IMR-90 (cell line): ENCODE data around the gene ABHD5. TPM values are rescaled to one million over a fixed set of nuclear protein-coding genes. Genes with fewer than 3 reads are reported as not detected.

Source experiments
- ATAC-seq: fragments of 200-7000 bp; cut with Tn5 transposase; 2 replicates; pipeline ENCODE4 v1.9.1; 2020; ENCODE audit warnings: low read depth, mild to moderate bottlenecking, moderate library complexity
- BruUV-seq: library from RNA; stranded (reverse); fragments of 400-500 nt; replicated peaks from 2 replicates; lab custom pipeline; 2021; lab: Mats Ljungman, UMichigan
- CTCF ChIA-PET: fragments of 300-600 bp; formaldehyde crosslinking; extraction: SDS; loops from one replicate; lab custom pipeline; 2021; ENCODE audit warnings: antibody characterized with exemption; lab: Yijun Ruan, JAX
- POLR2A ChIA-PET: fragments of 300-600 bp; sonication (Branson Sonifier 250); formaldehyde crosslinking; loops from one replicate; lab custom pipeline; 2022; ENCODE audit warnings: antibody characterized with exemption; ENCODE audit not compliant: unreplicated experiment; lab: Charles Lee
- DNase-seq: peaks from one replicate; pipeline ENCODE4 v3.0.0; 2013
- H2AFZ ChIP-seq: replicated peaks from 2 replicates; pipeline ENCODE3; 2013; ENCODE audit warnings: low read length, mild to moderate bottlenecking; ENCODE audit not compliant: poor library complexity
- H2AK5ac ChIP-seq: 2 replicates; pipeline ENCODE4 v1.6.1; 2013; ENCODE audit warnings: low read depth, low read length, inconsistent platforms
- H2AK9ac ChIP-seq: replicated peaks from 2 replicates; pipeline ENCODE3; 2013; ENCODE audit warnings: mild to moderate bottlenecking, low read depth, low read length, moderate library complexity; ENCODE audit not compliant: poor library complexity
- H2BK120ac ChIP-seq: 2 replicates; pipeline ENCODE4 v1.6.1; 2013; ENCODE audit warnings: low read depth, low read length, inconsistent platforms
- H2BK15ac ChIP-seq: 3 replicates; pipeline ENCODE4 v1.6.1; 2013; ENCODE audit warnings: low read depth, low read length, inconsistent platforms
- H2BK20ac ChIP-seq: 2 replicates; pipeline ENCODE4 v1.6.1; 2013; ENCODE audit warnings: low read depth, mild to moderate bottlenecking, inconsistent platforms, low read length, moderate library complexity
- H2BK5ac ChIP-seq: 2 replicates; pipeline ENCODE4 v1.6.1; 2013; ENCODE audit warnings: mild to moderate bottlenecking, low read depth, low read length, inconsistent platforms; ENCODE audit not compliant: poor library complexity, severe bottlenecking
- H3K14ac ChIP-seq: replicated peaks from 2 replicates; pipeline ENCODE4 v1.6.1; 2013; ENCODE audit warnings: low read depth, low read length, inconsistent platforms
- H3K18ac ChIP-seq: 2 replicates; pipeline ENCODE4 v1.6.1; 2013; ENCODE audit warnings: low read depth, low read length, control low read depth
- H3K23ac ChIP-seq: 2 replicates; pipeline ENCODE4 v1.6.1; 2013; ENCODE audit warnings: low read depth, low read length, inconsistent platforms
- H3K27ac ChIP-seq: 2 replicates; pipeline ENCODE4 v1.5.1; 2013; ENCODE audit warnings: mild to moderate bottlenecking, control low read depth, low read length; ENCODE audit not compliant: insufficient read depth
- H3K27me3 ChIP-seq: 2 replicates; pipeline ENCODE4 v1.6.1; 2013; ENCODE audit warnings: low read length; ENCODE audit not compliant: control insufficient read depth, insufficient read depth
- H3K36me3 ChIP-seq: 2 replicates; pipeline ENCODE4 v1.6.1; 2013; ENCODE audit warnings: low read length, mixed read lengths; ENCODE audit not compliant: control insufficient read depth, insufficient read depth
- H3K4ac ChIP-seq: 2 replicates; pipeline ENCODE4 v1.6.1; 2013; ENCODE audit warnings: low read depth, low read length, inconsistent platforms
- H3K4me1 ChIP-seq: 2 replicates; pipeline ENCODE4 v1.6.1; 2013; ENCODE audit warnings: low read length, mixed read lengths; ENCODE audit not compliant: control insufficient read depth, insufficient read depth
- H3K4me2 ChIP-seq: 2 replicates; pipeline ENCODE4 v1.6.1; 2013; ENCODE audit warnings: low read depth, mild to moderate bottlenecking, control low read depth, low read length, moderate library complexity
- H3K4me3 ChIP-seq: 2 replicates; pipeline ENCODE4 v1.5.1; 2013; ENCODE audit warnings: low read depth, mild to moderate bottlenecking, control low read depth, low read length, moderate library complexity; ENCODE audit not compliant: insufficient read depth
- H3K56ac ChIP-seq: 2 replicates; pipeline ENCODE4 v1.6.1; 2013; ENCODE audit warnings: low read length, inconsistent platforms; ENCODE audit not compliant: insufficient read depth; ENCODE audit errors: extremely low read depth
- H3K79me1 ChIP-seq, 2 experiments: 2 replicates each; pipeline ENCODE4 v1.6.1; 2013; ENCODE audit warnings: low read length in 2 of 2, inconsistent platforms in 1 of 2, low read depth in 1 of 2
- H3K9ac ChIP-seq: 2 replicates; pipeline ENCODE4 v1.6.1; 2013; ENCODE audit warnings: low read depth, low read length, control low read depth
- H3K9me1 ChIP-seq: 2 replicates; pipeline ENCODE4 v1.6.1; 2013; ENCODE audit warnings: low read length, inconsistent platforms; ENCODE audit not compliant: insufficient read depth
- H3K9me3 ChIP-seq: 2 replicates; pipeline ENCODE4 v1.6.1; 2013; ENCODE audit warnings: low read length; ENCODE audit not compliant: control insufficient read depth, insufficient read depth
- H4K20me1 ChIP-seq: 2 replicates; pipeline ENCODE4 v1.6.1; 2013; ENCODE audit warnings: low read length, inconsistent platforms; ENCODE audit not compliant: insufficient read depth
- H4K5ac ChIP-seq: 2 replicates; pipeline ENCODE4 v1.6.1; 2013; ENCODE audit warnings: mild to moderate bottlenecking, low read depth, low read length, control low read depth
- H4K8ac ChIP-seq, 2 experiments: 2 replicates each; pipeline ENCODE4 v1.6.1; 2013; ENCODE audit warnings: low read depth in 2 of 2, low read length in 2 of 2, control low read depth in 1 of 2, inconsistent platforms in 1 of 2
- H4K91ac ChIP-seq: 2 replicates; pipeline ENCODE4 v1.6.1; 2013; ENCODE audit warnings: low read depth, low read length, inconsistent platforms; ENCODE audit not compliant: insufficient read depth
- CEBPB ChIP-seq: IDR thresholded peaks from 2 replicates; pipeline ENCODE4 v1.6.1; 2012; ENCODE audit warnings: low read depth, low read length, improper control_type of control experiment
- CHD1 ChIP-seq: IDR thresholded peaks from 2 replicates; pipeline ENCODE4 v1.6.1; 2012; ENCODE audit warnings: low read depth, low read length, improper control_type of control experiment
- MAFK ChIP-seq: IDR thresholded peaks from 2 replicates; pipeline ENCODE4 v1.6.1; 2012; ENCODE audit warnings: low read depth, low read length, improper control_type of control experiment
- MAZ ChIP-seq: IDR thresholded peaks from 2 replicates; pipeline ENCODE4 v1.6.1; 2012; ENCODE audit warnings: low read depth, mild to moderate bottlenecking, low read length, improper control_type of control experiment, moderate library complexity, borderline replicate concordance
- POLR2A ChIP-seq: IDR thresholded peaks from 2 replicates; pipeline ENCODE4 v1.6.1; 2012; ENCODE audit warnings: mild to moderate bottlenecking, low read depth, low read length
- RCOR1 ChIP-seq: IDR thresholded peaks from 2 replicates; pipeline ENCODE4 v1.6.1; 2012; ENCODE audit warnings: mild to moderate bottlenecking, low read length, improper control_type of control experiment; ENCODE audit not compliant: insufficient replicate concordance
- SMC3 ChIP-seq: fragments of 150-350 bp; IDR thresholded peaks from 2 replicates; pipeline ENCODE4 v1.6.1; 2016; ENCODE audit warnings: low read depth, mild to moderate bottlenecking, antibody characterized with exemption, low read length, moderate library complexity
- WGBS, 2 experiments: methylation state at CpG; one replicate each; pipeline versions ENCODE4 v1.1.5 to v1.1.7; 2013; ENCODE audit warnings: missing lambda C conversion rate in 2 of 2; ENCODE audit not compliant: insufficient read length in 1 of 2; ENCODE audit errors: extremely low coverage in 2 of 2; 5-methylcytosine and 5-hydroxymethylcytosine counted together
- dilution Hi-C: fragments of 300-500 bp; cut with HindIII; formaldehyde crosslinking; loops from one replicate; pipeline ENCODE4 v1.14.3; 2018; ENCODE audit warnings: low sequenced_read_pairs; ENCODE audit not compliant: unreplicated experiment
- in situ Hi-C: fragments of 300-500 bp; cut with MboI; formaldehyde crosslinking; loops from 3 replicates; pipeline ENCODE4 v1.14.3; 2019; ENCODE audit warnings: low sequenced_read_pairs, inconsistent platforms, mixed read lengths
- intact Hi-C: fragments of 100-400 bp; cut with micrococcal nuclease; formaldehyde crosslinking; loops from 2 replicates; pipeline ENCODE4 v1.10.0; 2022
- polyA plus RNA-seq, 3 experiments: library from polyadenylated mRNA; depleted of rRNA; stranded (reverse); fragments of >200 nt; gene quantifications; 2 replicates each; pipeline ENCODE4 v1.2.3, GENCODE V29; 2012; ENCODE audit warnings: low replicate concordance in 1 of 3
- total RNA-seq: library from RNA; depleted of rRNA; stranded (reverse); fragments of >200 nt; gene quantifications from 2 replicates; pipeline ENCODE4 v1.2.3, GENCODE V29; 2012
- TF ChIP-seq, protein P1 (sequence below): fragments of 150-350 bp; IDR thresholded peaks from 2 replicates; pipeline ENCODE4 v1.6.1; 2017; ENCODE audit warnings: mild to moderate bottlenecking, antibody characterized with exemption, low read length, low read depth
- TF ChIP-seq, protein P2 (sequence below): fragments of 150-350 bp; IDR thresholded peaks from 2 replicates; pipeline ENCODE4 v1.6.1; 2016; ENCODE audit warnings: low read depth, mild to moderate bottlenecking, low read length, moderate library complexity, borderline replicate concordance

The ABHD5 gene
- total and polyA plus RNA-seq, 2 of the 4 experiments (the other 2 are of a cell fraction), result 15.8 to 33.2 TPM

DNA sequence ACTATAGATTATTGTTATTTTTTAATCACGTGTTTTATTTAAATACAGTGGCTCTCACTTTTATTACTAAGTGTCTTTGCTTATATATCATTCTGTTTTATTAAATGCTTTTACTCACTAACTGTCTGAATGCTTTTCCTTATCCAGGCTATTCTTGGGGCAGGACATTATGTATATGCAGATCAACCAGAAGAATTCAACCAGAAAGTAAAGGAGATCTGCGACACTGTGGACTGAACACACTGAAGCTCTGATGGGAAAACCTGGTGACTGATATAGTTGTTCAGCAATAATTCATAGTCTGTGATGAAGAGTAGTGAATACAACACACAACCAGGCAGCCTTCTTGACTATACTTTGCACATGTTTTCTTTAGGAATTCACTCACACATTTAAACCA, 27.6 kb downstream of the ABHD5 start:
- Histone ChIP-seq H3K4me1 (peaks cover 5% of the 10 kb centered on the region), H2BK5ac (no peak overlapping the region), H2BK15ac (no peak overlapping the region), H3K9ac (no peak overlapping the region), H3K18ac (no peak overlapping the region), H3K4me3 (no peak overlapping the region), H3K56ac (no peak overlapping the region), H4K8ac (no peak overlapping the region), H4K20me1 (no peaks in the 10 kb centered on the region), H2AK5ac (no peak overlapping the region), H3K27ac (no peak overlapping the region), H2BK120ac (no peak overlapping the region), H3K36me3 (peaks cover 29% of the 10 kb centered on the region), H4K91ac (no peak overlapping the region), H4K5ac (no peak overlapping the region), H3K9me3 (no peaks in the 10 kb centered on the region), H3K23ac (no peak overlapping the region), H3K79me1 (no peaks in the 10 kb centered on the region; a peak in 1 of 4 replicates), H3K14ac (no peak overlapping the region), H2AFZ (no peak overlapping the region), H3K9me1 (peaks cover 5% of the 10 kb centered on the region), H3K27me3 (no peaks in the 10 kb centered on the region), H3K4me2 (no peak overlapping the region), H2AK9ac (no peak overlapping the region), H2BK20ac (no peak overlapping the region), H3K4ac (no peak overlapping the region)
- ChIA-PET CTCF (no interaction called here), POLR2A (no interaction called here)
- no peak for TF ChIP-seq POLR2A
- TF ChIP-seq SMC3, result no peak
- TF ChIP-seq MAZ, result no peak
- TF ChIP-seq RCOR1, result no peak
- TF ChIP-seq CHD1, result no peak
- TF ChIP-seq, protein P1, sequence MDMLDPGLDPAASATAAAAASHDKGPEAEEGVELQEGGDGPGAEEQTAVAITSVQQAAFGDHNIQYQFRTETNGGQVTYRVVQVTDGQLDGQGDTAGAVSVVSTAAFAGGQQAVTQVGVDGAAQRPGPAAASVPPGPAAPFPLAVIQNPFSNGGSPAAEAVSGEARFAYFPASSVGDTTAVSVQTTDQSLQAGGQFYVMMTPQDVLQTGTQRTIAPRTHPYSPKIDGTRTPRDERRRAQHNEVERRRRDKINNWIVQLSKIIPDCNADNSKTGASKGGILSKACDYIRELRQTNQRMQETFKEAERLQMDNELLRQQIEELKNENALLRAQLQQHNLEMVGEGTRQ, result no peak
- TF ChIP-seq MAFK, result no peak
- TF ChIP-seq, protein P2, sequence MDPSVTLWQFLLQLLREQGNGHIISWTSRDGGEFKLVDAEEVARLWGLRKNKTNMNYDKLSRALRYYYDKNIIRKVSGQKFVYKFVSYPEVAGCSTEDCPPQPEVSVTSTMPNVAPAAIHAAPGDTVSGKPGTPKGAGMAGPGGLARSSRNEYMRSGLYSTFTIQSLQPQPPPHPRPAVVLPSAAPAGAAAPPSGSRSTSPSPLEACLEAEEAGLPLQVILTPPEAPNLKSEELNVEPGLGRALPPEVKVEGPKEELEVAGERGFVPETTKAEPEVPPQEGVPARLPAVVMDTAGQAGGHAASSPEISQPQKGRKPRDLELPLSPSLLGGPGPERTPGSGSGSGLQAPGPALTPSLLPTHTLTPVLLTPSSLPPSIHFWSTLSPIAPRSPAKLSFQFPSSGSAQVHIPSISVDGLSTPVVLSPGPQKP, result no peak
- TF ChIP-seq CEBPB, result no peak
- ATAC-seq (no peak), DNase-seq (no peak)
- 80% methylated on average over 1 of the region's 2 CpGs; no CpG with 5 or more reads in 1 of the 2 experiments for WGBS, 2 experiments
- no TSS peak for BruUV-seq
- dilution Hi-C loops (no loop called here), in situ Hi-C loops (no loop called here), intact Hi-C loops (no loop called here)
